ENCODE data around the gene SPTSSA.

DNA sequence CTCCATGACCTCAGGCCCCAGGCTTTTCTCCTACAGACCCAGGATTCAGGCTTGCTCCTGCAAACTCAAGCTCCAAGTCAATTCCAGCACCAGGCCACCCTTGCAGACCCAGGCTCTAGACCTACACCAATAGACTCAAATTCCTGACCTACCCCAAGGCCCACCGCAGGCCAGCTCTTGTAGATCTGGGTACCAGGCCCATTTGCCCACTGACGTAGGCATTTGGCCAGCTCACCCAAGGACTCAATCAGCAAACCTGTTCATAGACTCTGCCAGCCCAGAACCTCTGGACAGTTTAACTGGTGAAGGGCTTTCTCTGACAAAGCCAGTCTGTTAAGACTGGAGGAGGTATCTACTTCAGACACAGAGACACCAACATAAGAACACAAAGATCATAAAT, 52.3 kb downstream of the SPTSSA start:
- TF ChIP-seq, protein P1, sequence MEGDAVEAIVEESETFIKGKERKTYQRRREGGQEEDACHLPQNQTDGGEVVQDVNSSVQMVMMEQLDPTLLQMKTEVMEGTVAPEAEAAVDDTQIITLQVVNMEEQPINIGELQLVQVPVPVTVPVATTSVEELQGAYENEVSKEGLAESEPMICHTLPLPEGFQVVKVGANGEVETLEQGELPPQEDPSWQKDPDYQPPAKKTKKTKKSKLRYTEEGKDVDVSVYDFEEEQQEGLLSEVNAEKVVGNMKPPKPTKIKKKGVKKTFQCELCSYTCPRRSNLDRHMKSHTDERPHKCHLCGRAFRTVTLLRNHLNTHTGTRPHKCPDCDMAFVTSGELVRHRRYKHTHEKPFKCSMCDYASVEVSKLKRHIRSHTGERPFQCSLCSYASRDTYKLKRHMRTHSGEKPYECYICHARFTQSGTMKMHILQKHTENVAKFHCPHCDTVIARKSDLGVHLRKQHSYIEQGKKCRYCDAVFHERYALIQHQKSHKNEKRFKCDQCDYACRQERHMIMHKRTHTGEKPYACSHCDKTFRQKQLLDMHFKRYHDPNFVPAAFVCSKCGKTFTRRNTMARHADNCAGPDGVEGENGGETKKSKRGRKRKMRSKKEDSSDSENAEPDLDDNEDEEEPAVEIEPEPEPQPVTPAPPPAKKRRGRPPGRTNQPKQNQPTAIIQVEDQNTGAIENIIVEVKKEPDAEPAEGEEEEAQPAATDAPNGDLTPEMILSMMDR (IDR thresholded peaks at IDR 0.05) = no peak
- TF ChIP-seq POLR2A (IDR thresholded peaks at IDR 0.05) = no peak
